HG03342 (cell line): ENCODE data around the gene HTRA3.

Experiments used
- ATAC-seq: cut with Tn5 transposase; IDR thresholded peaks from one replicate; pipeline ENCODE4 v1.9.1; 2021; ENCODE audit warnings: mild to moderate bottlenecking, moderate library complexity; ENCODE audit not compliant: unreplicated experiment

Gene HTRA3

DNA sequence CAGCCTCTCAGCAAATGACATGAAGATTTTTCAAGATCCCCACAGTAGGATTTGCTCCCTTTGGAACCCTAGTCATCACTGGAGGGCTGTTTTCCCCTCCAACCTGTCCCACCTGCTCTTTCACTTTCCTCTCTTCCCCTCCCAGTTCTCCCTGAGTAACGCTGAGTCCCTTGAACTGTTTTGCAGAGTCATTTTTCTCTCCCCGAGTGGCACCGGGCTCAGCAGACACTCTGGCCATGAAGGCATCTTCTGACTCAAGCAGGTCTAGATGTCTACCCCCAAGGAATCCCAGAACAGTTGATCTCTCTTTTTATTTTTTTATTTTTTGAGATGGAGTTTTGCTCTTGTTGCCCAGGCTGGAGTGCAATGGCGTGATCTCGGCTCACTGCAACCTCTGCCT, 52.2 kb downstream of the HTRA3 start:
- no peak for ATAC-seq

DNA sequence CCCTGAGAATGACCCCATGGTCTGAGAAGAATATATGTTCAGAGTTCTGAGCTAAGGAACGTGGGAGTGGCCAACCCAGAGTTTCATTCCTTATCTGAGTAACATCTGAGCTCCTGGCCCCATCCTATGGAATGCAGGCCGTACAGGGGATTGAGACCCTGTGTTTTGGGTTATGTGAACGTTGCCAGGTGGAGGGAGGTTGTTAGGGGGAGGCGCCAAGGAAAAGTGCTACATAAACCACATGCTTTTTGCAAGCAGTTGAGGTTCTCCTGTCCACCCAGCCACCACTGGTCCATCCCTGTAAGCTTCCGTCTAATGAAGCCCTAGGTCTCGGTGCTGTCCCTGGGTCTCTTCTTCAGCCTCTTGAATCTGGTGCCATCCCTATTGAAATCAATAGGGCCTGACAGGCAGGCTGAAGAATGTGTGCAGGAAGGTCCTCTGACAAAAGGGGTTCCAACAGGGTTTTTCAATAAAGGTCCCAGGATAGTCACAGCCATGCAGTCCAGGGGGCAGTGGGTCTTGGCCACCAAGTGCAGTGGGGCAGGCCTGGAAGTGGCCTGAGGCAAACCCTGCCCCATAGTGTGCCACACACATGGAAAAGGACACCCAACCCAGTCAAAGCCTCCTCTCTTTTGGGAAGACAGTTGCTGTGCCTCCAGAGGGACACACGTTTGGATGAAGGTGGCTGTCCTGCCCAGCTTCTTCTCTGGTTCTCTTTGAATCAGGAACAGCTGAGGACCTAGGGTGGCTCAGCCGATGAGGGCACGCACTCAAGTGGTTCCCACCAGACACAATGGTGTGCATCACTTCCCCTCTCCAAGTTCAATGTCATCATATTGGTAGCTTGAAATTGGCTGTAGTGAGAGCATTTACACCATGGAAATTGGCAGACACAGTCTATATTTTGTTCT, 53.5 kb downstream of the HTRA3 start:
- ATAC-seq, result no peak

DNA sequence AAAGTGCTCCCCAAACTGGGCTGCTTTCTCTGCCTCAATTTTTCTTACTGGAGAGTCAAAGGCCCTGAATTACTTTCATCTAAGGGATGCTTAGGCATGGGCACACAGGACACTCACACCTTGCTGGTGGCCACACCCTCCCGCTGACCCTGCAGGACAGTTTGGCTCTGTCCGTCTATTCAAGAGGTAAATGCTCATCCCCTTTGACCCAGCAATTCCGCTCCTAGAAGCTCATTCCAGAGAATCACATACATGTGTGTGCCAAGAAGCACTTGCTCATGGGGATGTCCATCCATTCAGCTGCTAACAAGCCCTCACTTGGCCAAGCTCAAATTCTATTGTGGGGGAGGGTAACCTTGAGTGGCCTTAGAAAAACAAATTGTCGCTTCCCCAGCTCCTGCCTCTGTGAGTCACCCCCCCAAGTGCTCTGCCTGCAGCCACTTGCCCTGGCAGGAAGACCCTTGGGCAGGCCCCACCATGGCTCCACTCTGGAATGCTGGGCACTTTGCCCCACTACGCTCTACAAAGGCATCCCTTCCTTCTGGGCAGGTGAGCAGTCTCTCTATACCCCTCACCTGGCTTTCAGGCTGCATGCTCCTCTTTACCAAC, 54.5 kb downstream of the HTRA3 start:
- ATAC-seq, result no peak

DNA sequence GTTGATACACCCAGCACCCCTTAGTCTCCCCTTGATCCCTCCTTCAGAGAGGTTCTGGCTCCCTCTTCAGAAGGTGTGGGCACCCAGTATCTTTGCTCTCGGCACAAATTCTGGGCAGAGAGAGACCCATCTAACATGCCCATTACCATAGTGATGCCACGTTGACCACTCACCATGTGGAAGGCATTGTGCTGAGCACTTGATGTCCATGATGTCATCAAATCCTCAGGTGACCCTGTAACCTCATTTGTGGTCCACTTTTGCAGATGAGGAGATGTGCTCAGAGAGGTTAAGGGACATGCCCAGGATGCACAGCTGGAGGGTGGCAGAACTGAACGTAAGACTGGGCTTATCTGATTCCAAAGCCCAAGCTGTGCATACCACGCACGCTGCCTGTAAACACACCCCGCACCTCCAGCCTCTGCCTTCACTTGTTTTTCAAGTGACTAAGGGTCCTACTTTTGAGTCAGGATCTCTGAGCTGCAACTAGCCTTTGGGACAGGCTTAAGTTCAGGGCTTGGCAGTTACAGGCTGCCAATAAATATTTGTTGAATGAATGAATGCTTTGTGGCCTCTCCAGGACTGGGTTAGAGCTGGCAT, 55.2 kb downstream of the HTRA3 start:
- no peak for ATAC-seq

DNA sequence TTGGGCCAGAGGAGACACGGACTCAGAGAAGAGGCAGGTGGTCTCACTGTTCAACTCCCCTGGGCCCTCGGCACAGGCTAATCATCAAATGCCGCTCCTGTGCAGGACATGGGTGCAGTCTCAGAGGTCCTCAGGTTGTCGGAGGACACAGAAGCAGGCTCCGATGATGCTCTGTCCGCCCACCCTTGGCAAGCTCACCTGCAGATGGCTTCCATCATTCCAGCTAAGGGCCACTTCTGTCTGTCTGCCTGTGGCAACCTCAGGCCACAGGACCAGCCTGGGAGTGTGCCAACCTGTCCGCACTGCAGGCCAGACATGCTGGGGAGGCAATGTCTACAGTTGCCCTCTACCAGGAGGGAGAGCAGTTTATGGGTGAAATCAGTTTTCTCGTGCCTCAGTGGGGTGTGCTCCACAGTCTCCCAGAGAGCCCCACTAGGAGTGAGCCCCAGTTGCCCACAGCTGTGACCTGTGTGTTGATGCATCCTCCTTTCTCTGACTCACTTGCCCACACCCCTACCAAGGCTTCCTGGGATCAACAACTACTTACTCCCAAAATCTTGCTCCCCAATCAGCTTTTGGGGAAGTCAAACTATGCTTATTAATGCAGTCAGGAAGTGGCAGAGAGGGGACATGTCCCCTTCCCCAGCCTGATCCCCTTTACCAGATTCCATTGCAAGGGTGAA, 55.9 kb downstream of the HTRA3 start:
- no peak for ATAC-seq

DNA sequence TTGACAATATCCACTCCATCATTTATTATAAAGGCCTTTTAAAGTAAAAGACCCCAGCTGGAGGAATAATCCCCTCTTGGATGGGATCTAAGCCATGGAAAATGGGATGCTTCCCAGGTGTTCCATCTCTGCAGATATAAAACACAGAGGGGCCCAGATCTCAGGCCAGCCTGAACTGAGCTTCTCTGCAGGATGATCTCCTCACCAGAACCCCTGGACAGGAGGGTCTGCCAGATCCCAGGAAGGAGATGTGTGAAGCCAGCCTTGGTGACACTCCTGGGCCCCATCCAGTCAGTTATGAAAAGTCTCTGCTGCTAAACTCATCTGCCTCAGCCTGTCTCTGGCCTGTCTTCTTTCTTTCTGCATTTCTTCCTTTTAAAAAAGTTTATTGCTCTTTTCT, 56.7 kb downstream of the HTRA3 start:
- ATAC-seq, result no peak

DNA sequence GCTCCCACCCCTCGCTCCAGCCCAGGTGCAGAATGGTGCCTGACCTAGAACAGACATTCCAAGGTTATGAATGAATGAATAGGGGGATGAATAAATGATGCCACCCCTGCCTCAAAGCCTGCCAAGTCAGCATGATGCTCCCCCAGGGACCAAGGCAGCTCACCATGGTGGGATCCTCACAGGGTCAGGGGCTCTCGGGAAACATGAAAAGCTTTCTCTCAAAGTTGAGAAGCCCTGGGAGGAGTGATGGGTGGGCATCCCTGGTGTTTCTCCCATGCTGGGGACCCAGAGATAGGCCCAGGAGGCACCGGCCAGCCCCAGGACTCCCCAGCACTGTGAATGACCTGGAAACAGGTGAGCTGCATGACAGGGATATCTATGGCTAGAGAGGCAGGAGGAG, 58.9 kb downstream of the HTRA3 start:
- ATAC-seq, result no peak

DNA sequence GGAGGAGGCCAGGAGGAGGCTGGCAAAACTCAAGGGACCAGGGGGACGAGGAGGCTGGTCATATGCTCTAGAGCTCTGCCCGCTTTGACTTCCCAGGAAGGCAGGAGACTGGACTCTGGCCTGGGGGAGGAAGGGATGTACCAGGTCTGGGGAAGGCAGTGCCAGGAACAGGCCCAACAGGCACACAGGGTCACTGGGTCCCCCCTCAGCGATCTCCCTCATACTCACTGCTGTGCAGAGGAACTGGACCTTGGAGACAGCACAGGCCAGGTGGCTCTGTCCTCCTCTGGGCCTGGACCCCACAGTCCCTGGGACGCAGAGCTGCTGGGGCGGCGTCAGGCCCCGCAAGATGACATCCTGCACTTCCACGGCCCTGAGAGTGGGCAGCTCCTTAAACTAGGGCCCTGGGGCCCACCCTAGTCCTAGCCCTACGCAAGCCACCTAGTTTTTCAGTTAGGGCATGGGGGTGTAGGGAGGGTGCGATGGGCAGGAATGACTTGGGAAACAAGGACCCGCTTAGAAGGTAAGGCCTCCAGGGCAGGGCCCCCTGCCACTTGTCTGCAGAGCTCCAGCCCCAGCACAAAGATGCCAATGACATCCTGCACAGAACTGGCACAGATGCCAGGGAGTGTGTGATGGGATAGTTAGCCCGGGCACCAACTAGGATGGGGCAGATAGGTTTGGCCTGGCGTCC, 59.5 kb downstream of the HTRA3 start:
- ATAC-seq, result no peak

DNA sequence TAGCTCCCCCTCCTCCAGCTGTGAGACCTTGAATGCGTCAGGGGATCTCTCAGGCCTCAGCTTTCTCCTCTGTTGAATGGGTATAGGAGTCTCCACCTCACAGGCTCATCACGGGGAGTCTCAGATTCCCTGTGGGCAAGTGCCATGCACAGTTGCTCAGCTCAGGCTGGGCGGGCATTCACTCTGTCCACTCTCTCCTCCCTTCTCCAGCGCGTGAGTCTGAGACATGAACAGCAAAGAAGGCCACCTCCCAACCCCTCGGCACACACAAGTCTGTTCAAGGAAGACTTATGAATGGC, 60.0 kb downstream of the HTRA3 start:
- no peak for ATAC-seq

DNA sequence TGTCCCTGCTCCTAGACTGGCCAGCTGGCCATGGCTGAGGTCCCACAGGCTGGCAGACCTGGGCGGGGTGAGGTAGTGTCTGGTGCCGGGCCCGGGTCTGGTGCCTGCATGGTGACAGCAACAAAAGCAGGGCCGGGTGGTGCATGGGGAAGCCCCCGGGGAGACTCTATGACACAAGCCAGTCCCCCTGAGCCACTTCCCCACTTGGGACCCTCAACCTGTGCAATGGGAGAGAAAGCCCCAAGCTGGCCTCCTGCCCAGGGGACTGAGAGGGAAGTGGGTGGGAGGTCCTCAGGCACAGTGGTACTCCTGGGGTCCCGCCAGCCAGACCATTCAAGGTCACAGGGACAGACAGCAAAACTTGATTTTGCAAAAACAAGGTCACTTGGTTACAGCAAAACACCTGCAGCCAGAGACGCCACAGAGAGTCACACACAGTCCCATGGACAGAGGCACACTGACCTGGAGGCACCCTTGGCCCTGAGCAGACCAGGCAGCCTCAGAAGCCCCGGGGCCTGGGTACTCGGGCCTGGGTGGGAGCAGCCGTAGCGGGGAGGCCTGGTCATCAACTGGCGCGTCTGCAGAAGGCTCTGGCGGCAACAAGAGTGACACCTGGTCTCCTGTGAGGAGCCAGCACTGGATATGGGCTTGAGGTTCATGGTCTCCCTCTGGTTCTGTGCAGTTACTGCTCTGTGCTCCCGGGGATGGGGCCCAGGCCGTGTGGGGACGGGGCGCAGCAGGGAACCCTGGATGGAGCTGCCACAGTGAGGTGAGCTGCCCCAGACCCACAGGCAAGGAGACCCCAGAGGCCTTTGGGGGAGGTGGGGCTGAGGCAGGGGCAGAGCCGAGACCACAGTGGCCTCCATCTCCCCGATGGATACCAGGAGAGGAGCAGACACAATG, 60.6 kb downstream of the HTRA3 start:
- no peak for ATAC-seq

DNA sequence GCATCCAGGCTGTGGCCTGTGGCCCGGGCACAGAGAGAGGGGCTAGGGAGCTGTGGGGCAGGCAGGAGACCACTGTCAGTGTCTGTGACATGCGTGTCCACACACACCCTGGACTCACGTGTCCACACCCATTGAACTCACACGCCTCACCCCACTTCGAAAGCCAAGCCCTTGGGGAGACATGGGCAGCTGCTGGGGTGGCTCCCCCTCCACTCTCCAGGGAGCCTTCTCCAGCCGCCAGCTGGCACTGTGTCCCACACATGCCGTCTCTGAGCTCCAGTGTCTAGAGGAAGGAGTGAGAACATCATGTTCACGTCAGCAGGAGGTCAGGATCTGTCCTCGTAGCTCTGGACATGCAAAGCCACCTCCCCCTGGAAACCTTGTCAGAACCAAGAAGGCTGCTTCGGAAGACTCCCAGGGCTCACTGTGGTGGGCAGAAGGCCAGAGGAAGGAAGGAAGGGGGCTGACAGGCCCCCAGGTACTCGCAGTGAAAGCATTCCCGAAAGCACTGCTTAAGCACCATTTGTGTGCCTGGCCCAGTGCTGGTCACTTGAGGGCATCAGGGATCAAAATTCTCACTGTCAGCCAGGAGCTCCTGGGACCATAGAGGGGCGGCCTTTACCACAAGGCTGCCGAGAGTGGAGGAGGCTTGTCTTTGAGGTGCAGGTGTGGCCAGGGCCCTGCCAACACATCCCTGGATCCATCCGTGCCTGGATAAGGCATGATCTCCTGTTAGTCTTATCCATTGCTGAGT, 61.4 kb downstream of the HTRA3 start:
- ATAC-seq, result no peak

DNA sequence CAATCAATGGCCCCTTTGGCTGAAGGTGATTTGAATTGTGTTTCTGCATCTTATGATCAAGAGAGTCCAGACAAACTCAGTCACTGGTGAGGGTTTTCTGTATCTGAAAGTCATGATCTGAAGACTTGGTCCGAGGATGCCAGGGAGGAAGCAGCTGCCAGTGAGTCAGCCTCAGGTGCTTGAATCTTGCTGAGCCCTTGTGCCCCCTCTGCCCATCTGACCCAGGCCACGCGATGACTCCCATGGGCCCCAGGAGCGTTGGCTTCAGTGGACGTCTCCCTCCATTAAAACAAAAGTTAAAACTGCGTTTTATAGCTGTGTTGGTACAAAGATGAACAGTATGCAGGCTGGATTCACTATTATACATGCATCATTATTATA, 62.0 kb downstream of the HTRA3 start:
- ATAC-seq, result no peak

DNA sequence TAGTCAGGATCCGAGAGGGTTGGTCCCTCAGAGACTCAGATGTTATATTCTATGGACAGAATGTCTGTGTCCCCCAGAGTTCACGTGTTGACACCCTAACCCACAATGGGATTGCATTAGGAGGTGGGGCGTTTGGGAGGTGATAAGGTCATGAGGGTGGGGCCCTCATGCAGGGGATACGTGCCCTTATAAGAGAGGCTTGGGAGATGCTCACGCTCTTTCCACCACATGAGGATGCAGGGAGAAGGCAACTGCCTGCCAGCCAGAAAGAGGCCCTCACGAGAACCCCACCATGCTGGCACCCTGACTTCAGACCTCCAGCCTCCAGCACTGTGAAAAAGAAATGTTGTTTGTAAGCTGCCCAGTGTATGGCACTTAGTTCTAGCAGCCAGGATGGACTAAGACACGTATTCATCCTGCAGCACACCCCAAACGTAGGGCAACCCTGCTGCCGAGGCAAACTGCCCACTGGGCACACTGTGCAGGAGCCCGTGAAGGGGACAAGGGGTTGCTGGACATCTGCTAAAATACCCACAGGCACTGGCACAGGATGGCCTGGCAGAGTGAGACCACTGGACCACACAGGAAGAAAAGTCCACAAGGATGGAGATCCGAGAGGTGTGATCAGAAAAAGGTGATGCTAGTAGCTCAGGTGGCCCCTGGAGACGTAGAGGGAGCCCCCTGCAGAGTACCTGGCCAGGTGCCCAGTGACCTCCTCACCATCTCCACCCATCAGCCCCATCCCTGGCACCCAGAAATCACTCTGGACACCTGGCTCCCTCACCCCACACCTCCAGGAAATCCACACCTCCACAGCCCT, 62.7 kb downstream of the HTRA3 start:
- ATAC-seq, result no peak

DNA sequence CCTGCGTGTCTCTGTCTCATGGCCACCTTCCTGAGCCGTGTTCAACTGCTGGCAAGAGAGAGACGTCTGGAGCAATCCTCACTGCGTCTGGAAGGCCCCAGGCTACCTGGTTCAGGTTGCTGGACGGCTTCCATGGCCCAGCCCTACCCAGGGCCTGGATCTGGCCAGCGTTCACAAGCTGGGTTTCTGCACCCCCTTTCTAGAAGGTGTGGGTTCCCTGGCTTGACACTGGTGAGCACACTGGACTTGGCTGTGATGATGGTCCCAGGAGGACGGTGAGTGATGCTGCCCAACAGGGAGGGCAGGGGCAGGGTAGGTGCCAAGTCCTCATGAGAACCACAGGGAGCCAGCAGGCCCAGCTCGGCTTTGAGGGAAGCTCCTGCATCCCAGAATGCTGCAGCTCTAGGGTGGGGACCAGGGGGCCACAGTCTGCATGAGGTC, 63.4 kb downstream of the HTRA3 start:
- ATAC-seq, result no peak

DNA sequence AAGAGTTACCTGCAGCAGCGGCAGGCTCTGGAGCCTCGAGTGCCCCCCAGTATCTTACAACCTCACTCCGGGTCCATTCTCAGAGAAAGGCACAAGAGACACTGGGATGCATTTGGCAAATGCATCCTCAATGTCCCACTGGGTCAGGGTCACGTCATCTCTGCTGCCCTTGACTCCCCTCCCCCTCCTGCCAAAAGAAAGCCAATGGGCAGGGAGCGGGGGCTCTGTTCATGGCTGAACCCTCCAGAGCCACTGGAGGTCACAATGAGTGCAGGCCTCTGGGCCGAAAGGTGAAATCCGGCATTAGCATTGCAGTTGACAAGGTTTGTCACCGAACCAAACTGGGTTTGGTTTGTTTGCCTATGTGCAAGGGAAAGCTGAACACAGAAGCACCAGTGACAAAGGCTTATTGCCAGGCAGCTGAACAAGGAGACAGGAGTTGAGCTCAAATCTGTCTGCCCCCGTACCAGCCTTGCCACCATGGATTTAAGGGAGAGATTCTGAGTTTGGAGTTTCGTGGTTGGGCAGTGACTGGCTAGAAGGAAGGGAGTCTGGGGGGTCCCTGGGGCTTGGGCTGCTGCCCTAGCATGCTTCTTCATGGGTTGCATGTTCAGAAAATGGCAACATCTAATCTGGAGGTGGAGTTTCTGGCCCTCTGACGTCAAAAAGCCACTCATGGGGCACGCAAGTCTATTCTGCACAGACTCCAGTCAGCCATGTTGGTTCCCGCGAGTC, 64.3 kb downstream of the HTRA3 start:
- no peak for ATAC-seq

DNA sequence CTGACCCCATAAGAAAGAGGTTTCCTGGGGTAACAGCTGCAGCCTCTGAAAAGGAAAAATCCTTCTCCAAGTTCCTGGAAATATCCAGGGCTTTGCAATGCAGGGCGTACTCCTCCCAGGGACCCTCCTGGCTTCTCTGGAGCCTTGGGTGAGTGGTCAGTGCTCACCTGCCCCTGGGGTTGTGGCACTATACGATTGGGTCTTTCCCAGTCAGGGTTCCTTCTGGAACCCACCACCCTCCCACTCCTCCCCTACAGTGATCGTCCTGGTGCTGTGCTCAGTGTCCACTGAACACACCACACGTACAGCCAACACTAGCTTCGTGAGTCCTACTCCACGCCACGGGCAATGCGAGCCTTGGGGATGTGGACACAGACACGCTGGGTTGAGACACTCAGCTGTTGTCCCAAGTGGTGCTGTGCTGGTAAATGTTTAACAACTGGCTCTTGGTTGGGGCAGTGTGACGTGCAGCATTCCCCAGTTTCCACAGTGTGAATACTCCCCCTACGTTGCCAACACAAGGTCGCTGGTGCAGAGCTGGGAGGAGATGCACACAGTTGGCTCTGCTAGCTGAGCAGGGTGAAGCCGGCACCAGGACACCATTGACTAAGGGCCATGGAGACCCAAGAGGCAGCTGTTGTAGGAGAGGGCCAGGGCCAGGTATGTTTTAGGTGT, 65.4 kb downstream of the HTRA3 start:
- no peak for ATAC-seq

DNA sequence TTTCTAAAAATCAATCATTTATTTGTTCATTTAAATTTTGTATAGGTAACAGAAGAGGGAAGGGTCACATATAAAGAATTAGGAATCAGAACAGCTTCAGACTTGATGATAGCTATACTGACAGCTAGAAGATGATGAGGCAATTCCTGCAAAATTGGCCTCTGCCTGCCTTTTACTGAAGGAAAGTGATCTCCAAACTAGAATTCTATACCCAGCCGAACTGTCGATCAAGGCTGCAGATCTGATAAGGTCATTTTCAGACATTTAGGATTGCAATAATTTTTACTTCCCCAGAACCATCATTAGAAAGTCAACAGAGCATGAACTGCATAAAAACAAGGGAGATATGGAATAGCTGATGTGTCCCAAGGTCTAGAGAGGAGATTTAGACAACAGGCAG, 66.3 kb downstream of the HTRA3 start:
- ATAC-seq, result no peak
